Measurements from ENCODE around the gene HOXA13. TPM values are rescaled to one million over a fixed set of nuclear protein-coding genes. Genes with fewer than 3 reads are reported as not detected.
A peak's percentile ranks its signal among the peaks of the same experiment; 100 is the strongest.

The HOXA13 gene
- polyA plus RNA-seq, 1 donor (not counting 4 experiments of a cell fraction or from before 2014, with no cell fraction given), result not detected

- H3K9me3 ChIP-seq (ENCODE audit: control insufficient read depth, low read depth, low read length), result no peaks in the 10 kb centered on the region
- peaks cover 32% of the 10 kb centered on the region for H3K4me1 ChIP-seq (ENCODE audit: control insufficient read depth, extremely low read depth, insufficient read depth, low read length)
- peaks cover 6% of the 10 kb centered on the region for H3K27me3 ChIP-seq (ENCODE audit: control insufficient read depth, extremely low read depth, insufficient read depth, low read length)
- TF ChIP-seq EZH2 (IDR thresholded peaks at IDR 0.05; ENCODE audit: low read length), result no peak
- no peak for TF ChIP-seq CTCF (optimal IDR thresholded peaks at IDR 0.05 in 1 of 3, IDR thresholded peaks at IDR 0.05 in 1 of 3, conservative IDR thresholded peaks at IDR 0.05 in 1 of 3; ENCODE audit: extremely low read depth in 1 of 3, insufficient read depth in 2 of 3, low read length in 3 of 3)
- peak overlapping the region; percentile 78 to 94 (median 84) for H3K4me3 ChIP-seq (ENCODE audit: control insufficient read depth in 2 of 3, extremely low read depth in 1 of 3, insufficient read depth in 2 of 3, low read depth in 1 of 3, low read length in 3 of 3)
- no peaks in the 10 kb centered on the region for H3K9me1 ChIP-seq (ENCODE audit: control insufficient read depth, extremely low read depth, insufficient read depth, low read length)
- FAIRE-seq (no peak), DNase-seq (ENCODE audit: low read depth, low spot score) (no peak)
- no peaks in the 10 kb centered on the region for H4K20me1 ChIP-seq (ENCODE audit: control insufficient read depth, extremely low read depth, insufficient read depth, low read length)
- peaks cover 0 to 4% of the 10 kb centered on the region in 2 experiments for H3K36me3 ChIP-seq (ENCODE audit: control insufficient read depth in 2 of 2, extremely low read depth in 1 of 2, insufficient read depth in 2 of 2, low read length in 2 of 2)
- H3K4me2 ChIP-seq (ENCODE audit: control insufficient read depth, extremely low read depth, insufficient read depth, low read depth, low read length), result peak overlapping the region; percentile 98
- peak overlapping the region; percentile 87 for H3K27ac ChIP-seq (ENCODE audit: control insufficient read depth, insufficient read depth, low read length)
- H3K79me2 ChIP-seq (ENCODE audit: control insufficient read depth, insufficient read depth, low read length), result peaks cover 53% of the 10 kb centered on the region
- H3K9ac ChIP-seq (ENCODE audit: control insufficient read depth, extremely low read depth, insufficient read depth, low read length), result peak overlapping the region; percentile 83
- no peak overlapping the region for H2AFZ ChIP-seq (ENCODE audit: control insufficient read depth, low read length)
- dilution Hi-C loops (cut with MboI; ENCODE audit: extremely low pct_ligation_motif_present, low sequenced_read_pairs), result no loop called here
These were observed 27.5 kb downstream of the HOXA13 start for GRCh38 chr7:27172315-27172774.

GRCh38 chr7:27171637-27172314, 28.1 kb downstream of the HOXA13 start:
- Histone ChIP-seq H3K9ac (ENCODE audit: control insufficient read depth, extremely low read depth, insufficient read depth, low read length) (peak overlapping the region; percentile 83), H3K27me3 (ENCODE audit: control insufficient read depth, extremely low read depth, insufficient read depth, low read length) (peaks cover 6% of the 10 kb centered on the region), H3K9me3 (ENCODE audit: control insufficient read depth, low read depth, low read length) (no peaks in the 10 kb centered on the region), H3K4me1 (ENCODE audit: control insufficient read depth, extremely low read depth, insufficient read depth, low read length) (peaks cover 32% of the 10 kb centered on the region), H3K4me2 (ENCODE audit: control insufficient read depth, extremely low read depth, insufficient read depth, low read depth, low read length) (peak overlapping the region; percentile 98), H4K20me1 (ENCODE audit: control insufficient read depth, extremely low read depth, insufficient read depth, low read length) (no peaks in the 10 kb centered on the region), H3K79me2 (ENCODE audit: control insufficient read depth, insufficient read depth, low read length) (peaks cover 58% of the 10 kb centered on the region), H3K36me3 (ENCODE audit: control insufficient read depth in 2 of 2, extremely low read depth in 1 of 2, insufficient read depth in 2 of 2, low read length in 2 of 2) (peaks cover 0 to 4% of the 10 kb centered on the region in 2 experiments), H3K27ac (ENCODE audit: control insufficient read depth, insufficient read depth, low read length) (peak overlapping the region; percentile 87), H3K4me3 (ENCODE audit: control insufficient read depth in 2 of 3, extremely low read depth in 1 of 3, insufficient read depth in 2 of 3, low read depth in 1 of 3, low read length in 3 of 3) (peak overlapping the region; percentile 78 to 94 (median 84)), H2AFZ (ENCODE audit: control insufficient read depth, low read length) (no peak overlapping the region), H3K9me1 (ENCODE audit: control insufficient read depth, extremely low read depth, insufficient read depth, low read length) (no peaks in the 10 kb centered on the region)
- no peak for TF ChIP-seq CTCF (optimal IDR thresholded peaks at IDR 0.05 in 1 of 3, IDR thresholded peaks at IDR 0.05 in 1 of 3, conservative IDR thresholded peaks at IDR 0.05 in 1 of 3; ENCODE audit: extremely low read depth in 1 of 3, insufficient read depth in 2 of 3, low read length in 3 of 3)
- no peak for TF ChIP-seq EZH2 (IDR thresholded peaks at IDR 0.05; ENCODE audit: low read length)
- FAIRE-seq (peak; percentile 63), DNase-seq (ENCODE audit: low read depth, low spot score) (no peak)
- dilution Hi-C loops (cut with MboI; ENCODE audit: extremely low pct_ligation_motif_present, low sequenced_read_pairs), result no loop called here

Data from keratinocyte (primary cell).